TTC549 (cell line): ENCODE results near the gene NOTCH2.

ENCODE experiments used
- FAIRE-seq: peaks from 2 replicates; lab custom pipeline; 2012; peaks lifted over from hg19 to GRCh38; lab: Jason Lieb, UNC

The NOTCH2 gene

DNA sequence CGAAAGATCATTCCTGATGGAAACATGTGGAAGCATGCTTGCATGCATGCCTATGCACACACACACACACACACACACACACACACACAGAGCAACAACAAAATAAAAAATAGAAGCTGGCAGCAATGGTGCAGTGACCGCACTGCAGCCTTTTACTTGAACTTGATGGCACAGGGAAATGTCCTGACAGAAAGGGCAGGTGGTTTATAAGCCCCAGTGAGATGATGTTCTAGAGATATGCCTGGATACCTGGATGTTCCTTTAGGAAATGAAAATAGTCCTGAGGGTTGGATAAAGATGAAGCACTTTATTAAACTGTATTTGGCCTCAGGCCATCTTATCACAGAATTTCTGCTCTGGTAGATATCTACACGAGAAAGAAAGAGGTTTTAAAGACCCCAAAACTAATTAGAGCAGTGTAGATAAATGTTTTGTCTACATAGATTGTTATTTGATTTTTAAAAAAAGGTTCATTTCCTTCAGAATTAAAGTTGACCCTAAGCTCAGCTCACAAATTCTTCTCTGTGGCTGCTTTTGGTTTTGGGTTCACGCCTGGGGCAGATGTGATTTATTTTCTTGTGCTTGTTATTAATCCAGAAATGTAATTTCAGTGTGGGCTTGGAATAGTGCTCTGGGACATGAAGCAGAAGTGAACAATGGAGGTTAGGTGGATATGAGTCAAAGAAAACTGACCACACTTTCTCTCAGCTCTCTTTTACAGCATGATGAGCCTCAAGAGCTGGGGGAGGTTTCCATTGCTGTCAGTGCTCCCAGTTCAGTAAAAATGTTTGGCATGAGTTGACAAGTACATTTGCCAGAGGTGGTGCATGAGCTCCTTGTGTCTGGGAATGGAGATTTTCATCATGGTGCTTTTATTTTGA, 196.1 kb downstream of the NOTCH2 start:
- no peak for FAIRE-seq

- FAIRE-seq: no peak
Observed at GRCh38 chr1:119871881-119872280, 197.6 kb downstream of the NOTCH2 start.

DNA sequence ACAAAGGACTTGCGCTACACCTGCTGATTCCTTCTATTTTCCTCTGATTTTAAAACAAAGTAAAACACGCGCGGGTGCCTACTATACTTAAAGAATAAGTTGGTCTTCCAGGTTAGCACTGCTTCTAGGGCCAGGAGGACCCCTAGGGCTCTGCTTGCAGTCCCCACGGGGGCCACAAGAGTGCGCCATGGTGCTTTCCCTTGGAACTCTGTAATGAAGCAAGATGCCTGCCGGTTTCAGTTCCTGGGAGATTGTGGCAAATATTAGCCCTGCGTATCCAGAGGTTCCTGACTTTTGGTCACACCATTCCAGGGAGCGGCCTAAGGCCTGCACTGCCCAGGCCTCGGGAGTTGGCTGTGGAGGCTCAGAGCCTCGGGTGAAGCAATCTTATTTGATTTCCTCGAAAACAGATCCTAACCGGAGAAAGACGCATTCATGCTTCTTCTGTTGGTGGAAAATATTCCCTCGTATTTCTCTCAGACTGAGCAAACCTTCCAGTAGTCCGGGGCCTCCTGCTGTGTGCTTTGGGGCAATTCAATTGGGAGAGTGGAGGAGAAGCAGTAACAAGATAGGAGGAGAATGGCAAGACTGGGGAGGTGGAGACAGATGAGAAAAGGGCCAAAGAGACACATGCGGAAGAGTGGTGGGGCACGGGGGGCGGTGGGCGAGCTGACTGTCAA, 198.4 kb downstream of the NOTCH2 start:
- no peak for FAIRE-seq

GRCh38 chr1:119869995-119870394, 199.5 kb downstream of the NOTCH2 start:
- no peak for FAIRE-seq

- FAIRE-seq: no peak
Observed at GRCh38 chr1:119868176-119868575, 201.3 kb downstream of the NOTCH2 start.

DNA sequence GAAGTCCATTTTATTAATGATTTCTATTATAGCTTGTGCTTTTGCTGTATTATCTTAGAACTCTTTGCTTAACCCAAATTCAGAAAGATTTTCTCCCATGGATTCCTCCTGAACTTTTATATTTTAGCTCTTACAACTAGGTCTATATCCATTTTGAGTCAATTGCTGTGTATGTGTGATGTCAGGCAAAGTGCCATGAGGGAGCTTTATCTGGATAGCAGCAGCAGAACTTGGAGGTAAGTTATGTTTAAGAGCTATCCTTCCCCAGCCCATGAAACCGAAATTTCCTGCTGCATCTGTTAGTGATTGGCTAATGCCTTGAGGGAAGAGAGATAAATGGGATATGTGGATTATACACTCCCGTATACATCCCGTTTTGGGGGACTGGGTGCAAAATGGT, 203.0 kb downstream of the NOTCH2 start:
- no peak for FAIRE-seq

GRCh38 chr1:119865627-119866026, 203.8 kb downstream of the NOTCH2 start:
- no peak for FAIRE-seq

DNA sequence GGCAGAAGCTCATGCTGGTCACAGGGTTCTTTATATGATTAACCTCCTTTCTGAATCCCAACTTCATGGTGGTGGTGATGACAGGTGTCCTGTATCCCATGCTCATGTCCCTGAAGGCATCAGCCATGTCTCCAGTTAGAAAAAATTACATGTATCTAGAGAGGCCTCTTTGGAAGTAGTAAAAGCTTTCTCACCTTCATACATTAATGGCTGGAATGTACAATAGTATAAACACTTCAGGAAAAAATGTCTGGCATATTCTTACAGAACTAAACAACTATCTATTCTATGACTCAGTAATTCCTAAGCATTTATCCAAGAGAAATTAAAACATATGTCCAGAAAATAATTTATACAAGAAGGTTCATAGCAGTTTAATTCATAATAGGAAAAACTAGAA, 207.2 kb downstream of the NOTCH2 start:
- no peak for FAIRE-seq
